K562 (cell line): ENCODE measurements around the gene ZNRD2. TPM values are rescaled to one million over a fixed set of nuclear protein-coding genes. Genes with fewer than 3 reads are reported as not detected.

Experiments used
- CREB1 ChIP-seq, 2 experiments: sonication (generic) in 1 of 2; formaldehyde crosslinking in 1 of 2; IDR thresholded peaks; 2 replicates each; pipeline versions ENCODE4 v1.6.1 to v1.8.0; 2012 to 2022; ENCODE audit warnings: inconsistent platforms in 1 of 2, mild to moderate bottlenecking in 1 of 2, missing genetic modification reagents in 1 of 2, moderate library complexity in 1 of 2
- DIDO1 ChIP-seq: fragments of 450-650 bp; IDR thresholded peaks from 2 replicates; pipeline ENCODE4 v1.6.1; 2016; ENCODE audit warnings: low read depth, missing biosample characterization, missing genetic modification characterization
- ILK ChIP-seq: fragments of 450-650 bp; IDR thresholded peaks from 2 replicates; pipeline ENCODE4 v1.6.1; 2016; ENCODE audit warnings: missing genetic modification characterization, low read depth, mild to moderate bottlenecking, missing compliant biosample characterization, moderate library complexity, borderline replicate concordance
- JUN ChIP-seq, 2 experiments: sonication (generic) in 1 of 2; formaldehyde crosslinking in 1 of 2; IDR thresholded peaks; 2 replicates each; pipeline versions ENCODE4 v1.6.1 to v1.8.0; 2012 to 2022; ENCODE audit warnings: borderline replicate concordance in 2 of 2, mild to moderate bottlenecking in 2 of 2, improper control_type of control experiment in 1 of 2, low read depth in 1 of 2, low read length in 1 of 2, missing genetic modification reagents in 1 of 2
- KLF1 ChIP-seq: fragments of 450-650 bp; IDR thresholded peaks from 2 replicates; pipeline ENCODE4 v1.6.1; 2016; ENCODE audit warnings: missing genetic modification characterization, missing compliant biosample characterization
- NONO ChIP-seq, 2 experiments: fragments of 200-400 bp in 1 of 2; fragments of 450-650 bp in 1 of 2; formaldehyde crosslinking in 1 of 2; IDR thresholded peaks; 2 replicates each; pipeline ENCODE4 v1.6.1; 2017; ENCODE audit warnings: low read depth in 2 of 2, mild to moderate bottlenecking in 2 of 2, moderate library complexity in 2 of 2, low read length in 1 of 2
- PCBP1 ChIP-seq: fragments of 200-400 bp; formaldehyde crosslinking; IDR thresholded peaks from 2 replicates; pipeline ENCODE4 v1.6.1; 2018; ENCODE audit warnings: mild to moderate bottlenecking, low read depth, low read length; ENCODE audit not compliant: poor library complexity, severe bottlenecking
- RBFOX2 ChIP-seq: fragments of 200-400 bp; formaldehyde crosslinking; IDR thresholded peaks from 2 replicates; pipeline ENCODE4 v1.6.1; 2017; ENCODE audit warnings: low read depth, mild to moderate bottlenecking, low read length, moderate library complexity
- SMAD4 ChIP-seq: fragments of 250-450 bp; sonication (Bioruptor Pico); conservative IDR thresholded peaks from 2 replicates; pipeline ENCODE4 v1.8.0; 2021; ENCODE audit warnings: inconsistent platforms, mild to moderate bottlenecking, moderate library complexity
- STAT5A ChIP-seq: IDR thresholded peaks from 2 replicates; pipeline ENCODE4 v1.6.1; 2012; ENCODE audit warnings: low read length, inconsistent platforms, borderline replicate concordance
- ZBTB40 ChIP-seq, 2 experiments: fragments of 450-650 bp in 1 of 2; sonication (generic) in 1 of 2; formaldehyde crosslinking in 1 of 2; IDR thresholded peaks; 2 replicates each; pipeline versions ENCODE4 v1.7.1 to v1.9.0; 2016 to 2022; ENCODE audit warnings: inconsistent platforms in 1 of 2, mild to moderate bottlenecking in 1 of 2, missing genetic modification reagents in 1 of 2
- ZFPM2 ChIP-seq: fragments of 250-450 bp; sonication (Bioruptor Pico); IDR thresholded peaks from 2 replicates; pipeline ENCODE4 v1.5.1; 2022; ENCODE audit warnings: mild to moderate bottlenecking
- ZNF740 ChIP-seq, 3 experiments: fragments of 200-800 bp in 1 of 3; sonication (Bioruptor generic) in 1 of 3; sonication (generic) in 1 of 3; formaldehyde crosslinking in 1 of 3; IDR thresholded peaks; 2 replicates each; pipeline versions ENCODE4 v1.6.1 to v1.8.0; 2016 to 2022; ENCODE audit warnings: mild to moderate bottlenecking in 2 of 3, missing compliant biosample characterization in 2 of 3, missing genetic modification characterization in 2 of 3, missing genetic modification reagents in 1 of 3
- polyA plus RNA-seq, 8 experiments: library from polyadenylated mRNA; depleted of rRNA in 4 of 8; stranded (reverse) in 5 of 8; unstranded in 3 of 8; fragments of >200 nt; fragmentation: Nextera tagmentation in 2 of 8; fragmentation: Illumina TruSeq in 1 of 8; extraction: Ambion mirVana in 2 of 8; extraction: Trizol in 1 of 8; gene quantifications; 2 replicates each; pipeline versions ENCODE4 v1.2.1 to v1.2.3, GENCODE V29; 2011 to 2014; ENCODE audit warnings: inconsistent platforms in 1 of 8, missing spikeins in 1 of 8
- total RNA-seq, 7 experiments: library from RNA; depleted of rRNA in 6 of 7; stranded (reverse); fragments of >200 nt in 6 of 7; fragmentation: Illumina TruSeq in 2 of 7; extraction: Trizol in 2 of 7; gene quantifications; 2 replicates each; pipeline versions ENCODE4 v1.2.1 to v1.2.3, GENCODE V29; 2011 to 2021; ENCODE audit warnings: low replicate concordance in 1 of 7

The ZNRD2 gene
- total and polyA plus RNA-seq, 9 of the 15 experiments (the other 6 are each of a cell fraction or from before 2014, with no cell fraction given) = 13.4 to 129 (median 60.4) TPM

GRCh38 chr11:65574109-65574810, 4.0 kb downstream of the ZNRD2 start (continued):
- TF ChIP-seq NONO (IDR thresholded peaks at IDR 0.05; ENCODE audit: low read depth in 2 of 2, low read length in 1 of 2) (peak in 1 of 2 experiments; percentile 65; a peak in 1 of 4 replicates), DIDO1 (tag) (no peak), PCBP1 (peak; percentile 68), JUN (IDR thresholded peaks at IDR 0.05; ENCODE audit: borderline replicate concordance, low read depth, low read length) (peak; percentile 26; the same call in 1 of the 2 replicates), JUN (CRISPR knock-in tag; IDR thresholded peaks at IDR 0.05; ENCODE audit: borderline replicate concordance) (no peak), CREB1 (IDR thresholded peaks at IDR 0.05) (no peak), CREB1 (CRISPR knock-in tag; IDR thresholded peaks at IDR 0.05) (peak; percentile 40), ZFPM2 (CRISPR knock-in tag) (no peak), RBFOX2 (peak; percentile 62; the same call in 1 of the 2 replicates), ZNF740 (CRISPR knock-in tag; IDR thresholded peaks at IDR 0.05) (peak; percentile 98), ZNF740 (tag; IDR thresholded peaks at IDR 0.05) (peak in 1 of 2 experiments; percentile 97; a peak in 2 of 4 replicates), STAT5A (0 out of 2 replicates have a peak, but pooled peaks have one; percentile 7), ILK (tag) (no peak), KLF1 (tag) (0 out of 2 replicates have a peak, but pooled peaks have one; percentile 28), SMAD4 (CRISPR knock-in tag) (peak; percentile 94), ZBTB40 (IDR thresholded peaks at IDR 0.05) (0 out of 2 replicates have a peak, but pooled peaks have one; percentile 27), ZBTB40 (CRISPR knock-in tag; IDR thresholded peaks at IDR 0.05) (no peak)
